Subcutaneous abdominal adipose tissue (tissue), 5 donors: ENCODE data around the gene IFI44.

Experiments used
- H3K27ac ChIP-seq: one replicate; pipeline ENCODE4 v1.7.0; 2013; ENCODE audit warnings: low read depth, mild to moderate bottlenecking, inconsistent platforms, low read length, moderate library complexity
- H3K27me3 ChIP-seq, 5 donors: one replicate each; pipeline ENCODE4 v1.7.0; 2013; ENCODE audit warnings: low read length in 5 of 5, inconsistent platforms in 1 of 5; ENCODE audit not compliant: control insufficient read depth in 5 of 5, insufficient read depth in 4 of 5
- H3K36me3 ChIP-seq, 5 donors: one replicate each; pipeline ENCODE4 v1.7.0; 2013; ENCODE audit warnings: low read length in 5 of 5; ENCODE audit not compliant: control insufficient read depth in 5 of 5, insufficient read depth in 5 of 5
- H3K4me1 ChIP-seq, 5 donors: one replicate each; pipeline ENCODE4 v1.7.0; 2013; ENCODE audit warnings: low read length in 5 of 5, mild to moderate bottlenecking in 3 of 5, moderate library complexity in 1 of 5; ENCODE audit not compliant: control insufficient read depth in 5 of 5, insufficient read depth in 5 of 5
- H3K4me3 ChIP-seq, 5 donors: one replicate each; pipeline ENCODE4 v1.7.0; 2013; ENCODE audit warnings: low read length in 5 of 5, low read depth in 1 of 5
- H3K9ac ChIP-seq, 5 donors: one replicate each; pipeline ENCODE4 v1.7.0; 2013; ENCODE audit warnings: low read length in 5 of 5, mild to moderate bottlenecking in 4 of 5, moderate library complexity in 3 of 5
- H3K9me3 ChIP-seq, 5 donors: one replicate each; pipeline ENCODE4 v1.7.0; 2013; ENCODE audit warnings: low read length in 5 of 5; ENCODE audit not compliant: control insufficient read depth in 5 of 5
- donor health status: healthy.
- donor health status: healthy.
- donor health status: healthy.
- donor health status: healthy.
- donor health status: healthy.

IFI44 gene

GRCh38 chr1:78688697-78689096 lies 39.1 kb downstream of the IFI44 start:
- Histone ChIP-seq H3K4me1 (no peaks in the 10 kb centered on the region), H3K9me3 (no peaks in the 10 kb centered on the region), H3K36me3 (no peaks in the 10 kb centered on the region), H3K27ac (no peak overlapping the region), H3K27me3 (no peaks in the 10 kb centered on the region), H3K4me3 (no peak overlapping the region), H3K9ac (no peak overlapping the region)

DNA sequence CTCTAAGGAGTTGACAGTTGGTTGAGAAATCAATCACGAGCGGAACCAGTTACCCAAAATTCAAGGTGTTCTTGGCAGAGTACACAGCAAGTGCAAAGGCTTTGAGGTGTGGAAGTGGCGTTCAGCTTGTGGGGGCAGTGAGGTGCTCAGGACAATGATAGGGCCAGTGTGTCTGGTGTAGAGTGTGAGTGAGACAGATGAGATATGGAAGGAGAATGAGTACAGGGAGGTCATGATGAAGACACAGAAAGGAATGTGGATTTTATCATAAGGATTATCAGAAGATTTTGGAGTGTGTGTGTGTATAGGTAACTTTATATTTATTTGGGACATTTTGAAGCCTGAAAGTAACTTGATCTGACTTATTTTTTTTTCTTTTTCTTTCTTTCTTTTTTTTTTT lies 40.9 kb downstream of the IFI44 start:
- Histone ChIP-seq H3K27me3 (no peaks in the 10 kb centered on the region), H3K4me1 (no peaks in the 10 kb centered on the region), H3K9ac (no peak overlapping the region), H3K27ac (no peak overlapping the region), H3K36me3 (no peaks in the 10 kb centered on the region), H3K4me3 (no peak overlapping the region), H3K9me3 (no peaks in the 10 kb centered on the region)

GRCh38 chr1:78691995-78692747 lies 42.5 kb downstream of the IFI44 start:
- Histone ChIP-seq H3K9me3 (no peaks in the 10 kb centered on the region), H3K27me3 (no peaks in the 10 kb centered on the region), H3K27ac (no peak overlapping the region), H3K9ac (no peak overlapping the region), H3K4me1 (no peaks in the 10 kb centered on the region), H3K36me3 (no peaks in the 10 kb centered on the region), H3K4me3 (no peak overlapping the region)

- Histone ChIP-seq H3K36me3 (no peaks in the 10 kb centered on the region), H3K4me1 (no peaks in the 10 kb centered on the region), H3K9me3 (peaks cover 2 to 8% (median 5%) of the 10 kb centered on the region in 5 donors)
These were observed 50.2 kb downstream of the IFI44 start for GRCh38 chr1:78699813-78700212.

GRCh38 chr1:78702426-78702825 lies 52.8 kb downstream of the IFI44 start:
- Histone ChIP-seq H3K4me3 (no peak overlapping the region), H3K4me1 (no peaks in the 10 kb centered on the region), H3K27ac (no peak overlapping the region), H3K9ac (no peak overlapping the region), H3K9me3 (peaks cover 2 to 8% (median 5%) of the 10 kb centered on the region in 5 donors), H3K27me3 (no peaks in the 10 kb centered on the region), H3K36me3 (no peaks in the 10 kb centered on the region)

More at GRCh38 chr1:78699813-78700212, 50.2 kb downstream of the IFI44 start:
- H3K27ac ChIP-seq: no peak overlapping the region
- no peak overlapping the region for H3K9ac ChIP-seq
- H3K4me3 ChIP-seq: no peak overlapping the region
- H3K27me3 ChIP-seq: no peaks in the 10 kb centered on the region

DNA sequence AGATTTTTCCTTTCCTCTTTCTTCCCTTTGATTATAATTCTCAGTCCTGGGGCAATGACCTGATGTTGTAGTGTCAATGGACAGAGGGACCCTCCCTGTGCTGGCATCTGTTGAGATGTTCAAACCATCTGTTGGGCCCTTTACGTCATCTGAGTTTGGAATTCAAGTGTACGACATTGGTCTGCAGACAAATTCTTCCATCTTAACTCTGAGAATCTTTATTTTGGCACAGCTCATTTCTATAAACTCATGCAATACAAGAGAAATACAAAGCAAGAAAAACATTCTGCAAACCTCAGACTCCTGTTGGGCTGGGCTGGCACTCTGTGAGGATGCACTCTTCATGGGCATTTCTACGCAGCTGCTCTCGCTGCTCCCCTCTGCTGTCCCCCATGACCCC lies 54.2 kb downstream of the IFI44 start:
- H3K27me3 ChIP-seq: no peaks in the 10 kb centered on the region
- no peak overlapping the region for H3K27ac ChIP-seq
- H3K9me3 ChIP-seq: peaks cover 2 to 8% (median 5%) of the 10 kb centered on the region in 5 donors
- H3K4me3 ChIP-seq: no peak overlapping the region
- no peak overlapping the region for H3K9ac ChIP-seq
- H3K36me3 ChIP-seq: no peaks in the 10 kb centered on the region
- no peaks in the 10 kb centered on the region for H3K4me1 ChIP-seq

GRCh38 chr1:78712467-78713051 lies 62.9 kb downstream of the IFI44 start:
- Histone ChIP-seq H3K36me3 (no peaks in the 10 kb centered on the region), H3K4me1 (peaks cover 0 to 2% (median 0%) of the 10 kb centered on the region in 5 donors), H3K9me3 (no peaks in the 10 kb centered on the region), H3K4me3 (no peak overlapping the region), H3K27me3 (no peaks in the 10 kb centered on the region), H3K9ac (no peak overlapping the region), H3K27ac (no peak overlapping the region)

- Histone ChIP-seq H3K36me3 (no peaks in the 10 kb centered on the region), H3K9ac (no peak overlapping the region)
These were observed 63.7 kb downstream of the IFI44 start for GRCh38 chr1:78713297-78713696.

More at GRCh38 chr1:78713297-78713696, 63.7 kb downstream of the IFI44 start:
- Histone ChIP-seq H3K4me1 (peaks cover 0 to 2% (median 0%) of the 10 kb centered on the region in 5 donors), H3K9me3 (no peaks in the 10 kb centered on the region), H3K27me3 (no peaks in the 10 kb centered on the region), H3K4me3 (no peak overlapping the region), H3K27ac (no peak overlapping the region)
